Stimulated activated CD8-positive, alpha-beta memory T cell treated with anti-CD3 and anti-CD28 coated beads, Interleukin-12 subunit alpha, Interleukin-12 subunit beta, amount 100 ng/mL, for 4 hours (primary cell): ENCODE measurements around the gene ALDH1A2.

Source experiments
- DNase-seq: peaks from one replicate; pipeline ENCODE4 v3.0.0-alpha.2; 2020; ENCODE audit warnings: low read depth

Gene ALDH1A2

DNA sequence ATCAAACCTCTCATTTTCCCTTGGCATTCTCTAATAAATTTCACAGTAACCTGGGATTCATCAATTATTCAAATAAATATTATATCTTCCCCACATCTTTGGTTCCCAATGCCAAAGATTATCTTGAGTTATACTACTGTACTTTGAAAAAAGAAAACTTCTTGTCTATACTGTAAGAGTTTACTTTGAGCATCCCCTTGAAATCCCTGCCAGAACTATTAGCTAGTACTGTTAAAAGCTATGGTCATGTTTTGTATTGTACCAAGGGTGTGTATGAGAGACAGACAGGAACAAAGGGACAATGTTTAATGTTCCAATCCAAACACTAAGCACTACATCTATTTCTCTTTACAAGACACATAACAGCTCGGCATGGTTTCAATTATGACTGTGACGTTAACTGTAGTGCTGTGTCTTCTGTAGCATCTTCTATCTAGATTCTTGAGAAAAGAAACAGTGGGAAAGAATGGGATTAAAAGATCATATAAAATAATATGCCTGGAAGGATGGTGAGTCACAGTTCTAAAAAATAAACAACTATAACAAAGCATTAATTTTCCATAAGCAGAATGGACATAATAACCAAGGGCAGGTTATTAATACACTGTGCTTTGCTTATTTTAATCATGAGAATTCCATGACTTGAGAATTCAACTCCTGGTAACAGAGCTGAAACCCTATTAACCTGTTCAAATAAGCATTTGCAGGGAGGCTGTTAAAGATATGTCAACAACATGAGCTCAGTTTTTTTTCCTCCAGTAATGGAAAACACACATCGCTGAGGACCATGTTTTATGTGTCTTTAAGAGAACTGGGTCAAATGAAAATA is 71.1 kb downstream of the ALDH1A2 start:
- no peak for DNase-seq

DNA sequence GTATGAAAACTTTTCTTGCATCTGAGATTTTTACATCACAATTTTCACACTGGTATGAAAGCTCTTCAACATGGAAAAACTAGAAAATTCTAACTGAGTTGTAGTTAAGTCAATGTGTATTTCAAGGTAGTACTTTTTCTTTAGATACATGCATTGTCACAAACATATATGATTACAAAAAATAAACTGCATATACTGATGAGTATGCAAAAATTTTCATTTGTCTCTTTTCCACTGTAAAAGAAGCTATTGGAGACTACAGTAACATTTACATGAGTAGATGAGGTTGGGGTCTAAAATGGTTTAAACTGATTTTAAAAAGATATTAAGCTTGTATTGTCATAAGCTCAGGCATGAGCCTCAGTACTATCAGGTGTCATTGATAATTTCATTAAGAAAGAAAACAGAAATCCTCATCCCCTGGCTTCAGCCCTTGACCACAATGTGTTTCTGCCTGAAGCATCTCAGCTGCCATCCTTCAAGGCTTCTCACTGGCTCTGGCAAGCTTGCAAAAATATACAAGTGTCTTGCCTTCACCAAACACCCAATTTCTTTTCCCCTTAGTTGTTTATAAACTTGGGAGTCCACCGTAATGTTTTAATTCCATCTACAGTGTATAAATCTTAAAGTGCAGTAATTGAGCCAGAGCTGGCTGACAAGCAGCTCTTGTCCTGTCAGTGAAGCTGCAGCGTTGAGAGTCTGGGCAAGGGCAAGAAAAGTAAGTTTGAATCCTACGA is 71.9 kb downstream of the ALDH1A2 start:
- DNase-seq, result no peak

DNA sequence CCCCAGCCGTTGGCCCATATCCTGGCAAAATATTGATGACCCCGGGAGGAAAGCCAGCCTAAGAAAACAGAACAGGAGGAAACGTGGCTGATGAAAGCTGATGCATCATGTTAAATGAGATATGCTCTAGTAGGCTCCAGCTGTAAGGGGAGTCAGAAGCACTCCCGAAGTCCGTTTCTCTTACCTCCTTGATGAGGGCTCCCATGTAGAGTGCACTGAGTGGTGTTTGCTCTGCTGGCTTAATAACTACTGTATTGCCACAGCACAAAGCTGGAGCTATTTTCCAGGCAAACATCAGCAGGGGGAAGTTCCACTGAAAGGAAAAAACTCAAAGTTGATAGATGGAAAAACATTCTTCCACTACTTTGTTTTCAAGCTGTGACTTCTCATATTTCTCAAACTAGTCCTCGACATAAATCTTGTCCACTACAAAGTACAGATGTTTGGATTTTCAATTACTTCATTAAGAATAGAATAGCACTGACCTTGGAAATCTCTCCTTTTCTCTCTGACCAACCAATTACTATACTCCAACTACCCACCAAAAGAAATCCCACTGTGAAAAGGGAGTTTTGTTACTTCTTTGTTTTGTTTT is 72.7 kb downstream of the ALDH1A2 start:
- no peak for DNase-seq

- DNase-seq, result no peak
Observed at GRCh38 chr15:57973534-57973933, 92.0 kb downstream of the ALDH1A2 start.

GRCh38 chr15:57972864-57973263 is 92.6 kb downstream of the ALDH1A2 start:
- no peak for DNase-seq

DNA sequence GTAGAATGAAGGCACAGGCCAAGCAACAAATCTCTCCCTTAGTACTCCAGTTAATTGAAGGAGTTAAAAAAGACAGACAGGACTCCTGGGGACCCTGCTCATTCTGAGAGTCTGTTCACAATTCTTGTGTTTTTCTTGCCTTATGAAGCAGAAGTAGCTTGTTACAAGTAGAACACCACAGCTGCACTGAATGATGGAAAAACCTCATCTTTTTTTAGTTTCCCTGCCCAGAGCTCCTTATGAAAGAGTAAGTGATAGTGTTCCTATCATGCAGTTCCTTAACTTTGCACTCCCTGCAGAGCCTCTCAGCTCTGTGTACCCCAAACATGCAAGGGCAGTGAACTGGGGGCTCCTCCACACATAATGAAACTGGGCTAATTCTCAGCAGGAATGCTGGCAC is 95.5 kb downstream of the ALDH1A2 start:
- DNase-seq, result no peak

DNA sequence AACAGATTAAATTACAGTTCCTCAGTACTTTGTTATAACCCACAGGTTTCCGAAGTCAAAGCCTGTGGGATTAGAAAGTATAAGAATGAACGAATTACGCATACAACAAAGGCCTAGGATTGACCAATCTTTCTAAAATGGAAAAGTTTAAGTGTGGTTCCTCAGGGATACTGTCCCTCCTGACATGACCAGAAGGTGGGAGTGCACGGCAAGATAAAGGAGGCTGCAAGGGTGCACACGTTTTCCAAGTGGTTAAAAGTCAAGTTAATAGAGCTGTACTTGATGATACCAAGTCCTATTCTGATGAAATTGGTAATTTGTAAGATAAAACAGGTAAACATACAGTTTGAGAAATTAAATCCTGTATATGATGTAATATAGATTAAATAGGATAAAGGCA is 96.2 kb downstream of the ALDH1A2 start:
- DNase-seq, result no peak

DNA sequence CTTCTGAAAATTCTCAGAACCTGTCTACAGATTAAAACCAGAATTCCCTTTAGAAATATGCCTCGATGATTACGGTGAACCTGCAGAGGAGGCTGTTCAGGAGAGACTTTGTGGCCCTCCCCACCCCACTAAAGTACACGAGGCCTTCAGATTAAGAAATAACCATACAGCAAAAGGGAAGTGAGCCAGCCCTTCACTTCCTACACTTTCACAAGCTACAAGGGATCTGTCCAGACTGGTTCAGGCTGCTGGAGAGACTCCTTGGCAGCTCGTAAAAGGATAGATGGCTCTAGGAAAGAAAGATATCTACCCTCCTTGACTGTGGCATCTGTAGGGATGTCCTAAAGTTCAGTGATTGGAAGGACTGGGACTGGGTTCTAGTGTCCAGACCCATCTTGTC is 102.6 kb downstream of the ALDH1A2 start:
- no peak for DNase-seq

DNA sequence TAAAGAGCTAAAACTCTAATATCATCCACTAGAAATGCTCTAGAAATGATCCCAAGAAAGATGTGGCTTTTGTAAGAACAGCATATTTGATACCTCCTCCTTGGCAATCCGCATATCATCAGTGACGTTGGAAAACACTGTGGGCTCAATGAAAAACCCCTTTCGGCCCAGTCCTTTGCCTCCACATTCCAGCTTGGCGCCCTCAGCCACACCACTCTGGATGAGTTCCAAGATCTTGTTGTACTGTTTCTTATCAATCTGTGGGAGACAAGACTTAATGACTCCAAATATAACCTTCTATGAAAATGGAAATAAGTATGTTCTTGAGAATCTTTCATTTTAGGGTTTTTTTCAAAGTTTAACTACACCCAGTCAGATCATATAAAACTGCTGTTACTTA is 103.6 kb downstream of the ALDH1A2 start:
- no peak for DNase-seq

DNA sequence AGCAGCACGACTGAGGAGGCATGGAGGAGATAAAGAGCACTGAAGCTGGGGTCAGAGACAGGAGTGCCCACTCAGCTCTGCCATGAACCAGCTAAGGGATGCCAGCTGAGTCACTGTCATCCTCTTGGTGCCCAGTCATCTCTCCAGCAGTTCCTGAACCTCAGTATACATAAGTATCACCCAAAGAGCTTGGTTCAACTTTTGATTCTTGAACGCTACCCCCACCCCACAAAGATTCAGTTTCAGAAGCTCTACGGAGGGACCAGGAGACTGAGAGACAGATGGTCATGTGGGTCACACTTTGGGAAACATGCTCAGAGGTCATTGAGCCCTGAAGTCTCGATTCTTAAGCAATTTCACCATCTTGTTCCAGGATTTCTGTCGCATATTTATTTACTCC is 108.4 kb downstream of the ALDH1A2 start:
- no peak for DNase-seq

GRCh38 chr15:57953874-57954273 is 111.6 kb downstream of the ALDH1A2 start:
- no peak for DNase-seq

- DNase-seq, result no peak
Observed at GRCh38 chr15:57951328-57951932, 114.1 kb downstream of the ALDH1A2 start.

DNA sequence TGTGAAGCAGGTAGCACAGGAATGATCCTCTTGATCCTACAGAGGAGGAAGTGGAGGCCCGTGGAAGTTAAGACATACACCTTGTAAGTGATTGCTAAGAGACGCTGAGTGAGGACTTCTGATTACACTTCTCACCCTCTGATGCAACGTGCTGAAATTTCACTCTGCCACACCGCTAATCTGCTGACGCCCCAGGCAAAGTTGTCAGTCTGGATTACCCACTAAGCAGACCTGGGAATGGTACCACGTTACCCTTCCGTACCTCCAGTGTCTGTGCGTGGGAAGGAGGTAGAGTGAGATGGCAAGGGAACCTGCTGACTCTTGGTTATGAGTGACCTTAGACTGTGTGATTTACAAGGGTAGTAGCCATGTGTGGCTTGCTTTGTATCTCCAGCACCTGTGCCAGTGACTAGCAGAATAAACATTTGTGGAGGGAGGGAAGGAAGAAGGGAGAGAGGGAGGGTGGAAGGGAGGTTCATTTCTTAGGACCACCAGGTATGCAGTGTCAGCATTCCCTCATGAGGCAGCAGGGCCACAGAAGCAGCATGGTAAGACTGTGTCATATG is 115.0 kb downstream of the ALDH1A2 start:
- DNase-seq, result no peak

GRCh38 chr15:57949374-57949943 is 116.1 kb downstream of the ALDH1A2 start:
- DNase-seq, result no peak

- DNase-seq, result no peak
Observed at GRCh38 chr15:57948351-57949289, 116.9 kb downstream of the ALDH1A2 start.

- no peak for DNase-seq
Observed at GRCh38 chr15:57947781-57948180, 117.7 kb downstream of the ALDH1A2 start.

DNA sequence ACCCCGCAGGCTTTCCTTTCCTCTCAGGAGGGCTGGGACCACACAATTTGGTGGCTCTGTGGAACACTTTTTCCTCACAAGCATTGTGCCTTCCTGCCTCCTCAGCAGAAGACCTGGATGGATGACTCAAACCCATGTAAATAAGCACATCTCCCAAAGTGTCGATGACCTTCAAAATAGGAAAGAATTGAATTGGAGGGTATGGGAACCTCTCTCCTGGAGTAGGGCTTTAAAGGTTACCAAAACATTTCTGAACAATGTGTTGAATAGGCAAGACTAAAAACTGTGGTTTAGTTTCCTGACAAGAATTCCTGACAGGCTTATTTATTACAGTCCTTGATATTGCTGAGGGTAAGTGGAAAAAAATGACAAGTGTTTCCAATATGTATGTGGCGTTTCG is 118.2 kb downstream of the ALDH1A2 start:
- no peak for DNase-seq

DNA sequence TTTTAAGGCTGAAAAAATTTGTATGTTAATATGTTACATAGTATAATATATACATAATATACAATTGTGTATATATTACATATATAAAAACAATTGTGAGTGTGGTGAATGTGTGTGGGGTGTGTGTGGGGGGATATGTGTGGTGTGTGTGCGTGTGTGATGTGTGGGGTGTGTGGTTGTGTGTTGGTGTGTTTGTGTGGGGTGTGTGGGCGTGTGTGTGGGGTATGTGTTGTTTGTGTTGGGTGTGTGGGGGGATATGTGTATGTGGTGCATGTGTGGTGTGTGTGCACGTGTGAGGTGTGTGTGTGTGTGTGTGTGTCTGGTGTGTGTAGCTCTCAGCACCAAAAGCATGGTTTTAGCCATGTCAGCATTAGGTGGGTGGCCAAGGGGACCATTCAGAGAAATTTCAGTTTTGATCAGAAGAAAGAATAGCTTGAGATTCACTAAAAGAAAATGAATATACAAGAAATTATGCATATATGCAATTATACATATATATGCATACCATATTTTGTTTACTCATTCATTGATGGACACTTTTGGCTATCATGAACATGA is 118.9 kb downstream of the ALDH1A2 start:
- DNase-seq, result no peak

DNA sequence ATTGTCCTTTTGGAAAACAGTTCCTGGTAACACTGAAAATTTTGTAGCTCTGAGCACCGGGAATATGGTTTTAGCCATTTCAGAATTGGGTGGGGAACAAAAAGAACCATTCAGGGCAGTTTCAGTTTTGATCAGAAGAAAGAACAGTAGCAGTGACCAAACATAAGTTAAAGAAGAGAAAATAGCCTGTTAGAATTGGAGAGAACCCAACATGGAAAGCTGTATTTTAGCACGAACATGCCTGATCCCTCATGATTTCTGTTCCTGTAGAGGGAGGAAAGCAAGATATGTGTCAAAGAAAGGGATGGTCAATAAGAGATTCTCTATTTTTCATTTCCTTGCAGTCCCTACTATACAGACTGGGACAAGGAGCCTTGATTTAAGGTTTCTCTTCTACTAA is 119.9 kb downstream of the ALDH1A2 start:
- DNase-seq, result no peak

- DNase-seq, result no peak
Observed at GRCh38 chr15:57943754-57944420, 121.6 kb downstream of the ALDH1A2 start.
